Fibroblast of upper back skin (primary cell): Measurements from ENCODE around the gene A4GALT.
"Not testable (repeated sequence)": the region's sequence is repeated elsewhere in the genome, so short reads cannot be mapped to it uniquely, and the experiment has no call there.

Source experiments
- DNase-seq: peaks from one replicate; pipeline ENCODE4 v3.0.0-alpha.2; 2013

Gene A4GALT

GRCh38 chr22:42740320-42740719 is 19.6 kb upstream of the A4GALT start:
- not testable (repeated sequence) for DNase-seq

- no peak for DNase-seq
Observed at GRCh38 chr22:42734406-42734805, 13.7 kb upstream of the A4GALT start.

GRCh38 chr22:42733394-42733793 is 12.7 kb upstream of the A4GALT start:
- DNase-seq = not testable (repeated sequence)

- DNase-seq = no peak
Observed at GRCh38 chr22:42732081-42732480, 11.4 kb upstream of the A4GALT start.

- DNase-seq = no peak
Observed at GRCh38 chr22:42726811-42727210, 6.1 kb upstream of the A4GALT start.

- DNase-seq = peak; percentile 14
Observed at GRCh38 chr22:42725606-42726355, 5.1 kb upstream of the A4GALT start.

GRCh38 chr22:42724062-42724461 is 3.4 kb upstream of the A4GALT start:
- DNase-seq = no peak

- DNase-seq = no peak
Observed at GRCh38 chr22:42721045-42721434, 370 bp upstream of the A4GALT start.

GRCh38 chr22:42719656-42720262 is 911 bp downstream of the A4GALT start:
- DNase-seq = no peak

GRCh38 chr22:42719133-42719532 is 1.5 kb downstream of the A4GALT start:
- DNase-seq = no peak

GRCh38 chr22:42717197-42717928 is 3.3 kb downstream of the A4GALT start:
- DNase-seq = peak; percentile 9

- DNase-seq = no peak
Observed at GRCh38 chr22:42716649-42717127, 4.0 kb downstream of the A4GALT start.

- no peak for DNase-seq
Observed at GRCh38 chr22:42716221-42716620, 4.4 kb downstream of the A4GALT start.

- DNase-seq = peak; percentile 19
Observed at GRCh38 chr22:42714768-42715390, 5.8 kb downstream of the A4GALT start.

GRCh38 chr22:42714308-42714707 is 6.4 kb downstream of the A4GALT start:
- DNase-seq = no peak

- DNase-seq = no peak
Observed at GRCh38 chr22:42711895-42712837, 8.5 kb downstream of the A4GALT start.

- no peak for DNase-seq
Observed at GRCh38 chr22:42711281-42711731, 9.4 kb downstream of the A4GALT start.

GRCh38 chr22:42708417-42708816 is 12.3 kb downstream of the A4GALT start:
- no peak for DNase-seq

- DNase-seq = no peak
Observed at GRCh38 chr22:42707496-42707895, 13.2 kb downstream of the A4GALT start.

GRCh38 chr22:42704896-42705295 is 15.8 kb downstream of the A4GALT start:
- DNase-seq = no peak

- no peak for DNase-seq
Observed at GRCh38 chr22:42702675-42703074, 18.0 kb downstream of the A4GALT start.

- DNase-seq = no peak
Observed at GRCh38 chr22:42701694-42702093, 19.0 kb downstream of the A4GALT start.
